ENCODE data around the gene CEP170B.

CEP170B gene

DNA sequence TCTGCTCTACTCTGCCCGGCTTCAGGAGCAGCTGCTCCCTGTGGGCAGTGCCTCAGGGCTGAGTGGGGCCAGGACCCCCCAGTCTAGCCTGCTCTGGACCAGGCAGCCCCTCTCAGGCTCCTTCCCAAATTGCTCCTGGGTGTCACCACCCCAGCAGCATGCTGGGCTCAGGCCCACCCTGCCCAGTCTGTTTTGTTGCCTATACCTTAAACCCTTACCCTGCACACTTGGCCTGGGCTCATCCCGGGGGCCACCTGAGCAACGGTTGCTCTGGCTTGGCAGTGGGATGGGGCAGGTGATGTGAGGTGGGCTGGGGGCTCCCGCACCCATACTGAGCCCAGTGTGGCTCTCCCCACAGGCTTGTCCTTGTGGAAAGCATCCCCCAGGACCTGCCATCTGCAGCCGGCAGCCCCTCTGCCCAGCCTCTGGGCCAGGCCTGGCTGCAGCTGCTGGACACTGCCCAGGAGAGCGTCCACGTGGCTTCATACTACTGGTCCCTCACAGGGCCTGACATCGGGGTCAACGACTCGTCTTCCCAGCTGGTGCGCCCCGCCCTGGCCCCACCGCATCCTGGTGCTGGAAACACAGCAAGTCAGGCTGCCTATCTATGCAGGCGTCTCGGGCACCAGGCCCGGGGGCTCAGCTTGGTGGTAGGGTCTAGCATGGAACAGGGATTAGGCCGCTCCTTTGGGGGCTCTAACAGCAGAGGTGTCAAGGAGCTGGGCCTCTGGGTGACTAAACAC, 63.5 kb downstream of the CEP170B start:
- Histone ChIP-seq H3K27me3 (ENCODE audit: control insufficient read depth, insufficient read depth, low read length) (no peaks in the 10 kb centered on the region), H3K4me1 (ENCODE audit: control insufficient read depth, insufficient read depth, low read length) (no peaks in the 10 kb centered on the region), H3K9ac (ENCODE audit: low read length) (no peak overlapping the region), H3K27ac (ENCODE audit: low read depth, low read length) (no peak overlapping the region), H3K36me3 (ENCODE audit: control insufficient read depth, insufficient read depth, low read length) (no peaks in the 10 kb centered on the region), H3K4me3 (ENCODE audit: low read length) (no peak overlapping the region)

- Histone ChIP-seq H3K27ac (ENCODE audit: low read depth, low read length) (no peak overlapping the region), H3K4me1 (ENCODE audit: control insufficient read depth, insufficient read depth, low read length) (no peaks in the 10 kb centered on the region), H3K36me3 (ENCODE audit: control insufficient read depth, insufficient read depth, low read length) (no peaks in the 10 kb centered on the region), H3K9ac (ENCODE audit: low read length) (no peak overlapping the region), H3K4me3 (ENCODE audit: low read length) (no peak overlapping the region), H3K27me3 (ENCODE audit: control insufficient read depth, insufficient read depth, low read length) (peaks cover 4% of the 10 kb centered on the region)
Observed at GRCh38 chr14:104929268-104930230, 64.5 kb downstream of the CEP170B start.

GRCh38 chr14:104930526-104931303, 65.6 kb downstream of the CEP170B start:
- Histone ChIP-seq H3K4me1 (ENCODE audit: control insufficient read depth, insufficient read depth, low read length) (no peaks in the 10 kb centered on the region), H3K36me3 (ENCODE audit: control insufficient read depth, insufficient read depth, low read length) (no peaks in the 10 kb centered on the region), H3K4me3 (ENCODE audit: low read length) (no peak overlapping the region), H3K9ac (ENCODE audit: low read length) (no peak overlapping the region), H3K27ac (ENCODE audit: low read depth, low read length) (no peak overlapping the region), H3K27me3 (ENCODE audit: control insufficient read depth, insufficient read depth, low read length) (peaks cover 4% of the 10 kb centered on the region)

- Histone ChIP-seq H3K4me3 (ENCODE audit: low read length) (no peak overlapping the region), H3K36me3 (ENCODE audit: control insufficient read depth, insufficient read depth, low read length) (no peaks in the 10 kb centered on the region), H3K27me3 (ENCODE audit: control insufficient read depth, insufficient read depth, low read length) (peaks cover 4% of the 10 kb centered on the region), H3K27ac (ENCODE audit: low read depth, low read length) (no peak overlapping the region), H3K9ac (ENCODE audit: low read length) (no peak overlapping the region), H3K4me1 (ENCODE audit: control insufficient read depth, insufficient read depth, low read length) (no peaks in the 10 kb centered on the region)
Observed at GRCh38 chr14:104931304-104931770, 66.3 kb downstream of the CEP170B start.

- Histone ChIP-seq H3K4me1 (ENCODE audit: control insufficient read depth, insufficient read depth, low read length) (no peaks in the 10 kb centered on the region), H3K27me3 (ENCODE audit: control insufficient read depth, insufficient read depth, low read length) (peaks cover 4% of the 10 kb centered on the region), H3K27ac (ENCODE audit: low read depth, low read length) (peak overlapping the region; percentile 15), H3K9ac (ENCODE audit: low read length) (no peak overlapping the region), H3K36me3 (ENCODE audit: control insufficient read depth, insufficient read depth, low read length) (no peaks in the 10 kb centered on the region), H3K4me3 (ENCODE audit: low read length) (peak overlapping the region; percentile 5)
Observed at GRCh38 chr14:104931771-104932675, 67.0 kb downstream of the CEP170B start.

DNA sequence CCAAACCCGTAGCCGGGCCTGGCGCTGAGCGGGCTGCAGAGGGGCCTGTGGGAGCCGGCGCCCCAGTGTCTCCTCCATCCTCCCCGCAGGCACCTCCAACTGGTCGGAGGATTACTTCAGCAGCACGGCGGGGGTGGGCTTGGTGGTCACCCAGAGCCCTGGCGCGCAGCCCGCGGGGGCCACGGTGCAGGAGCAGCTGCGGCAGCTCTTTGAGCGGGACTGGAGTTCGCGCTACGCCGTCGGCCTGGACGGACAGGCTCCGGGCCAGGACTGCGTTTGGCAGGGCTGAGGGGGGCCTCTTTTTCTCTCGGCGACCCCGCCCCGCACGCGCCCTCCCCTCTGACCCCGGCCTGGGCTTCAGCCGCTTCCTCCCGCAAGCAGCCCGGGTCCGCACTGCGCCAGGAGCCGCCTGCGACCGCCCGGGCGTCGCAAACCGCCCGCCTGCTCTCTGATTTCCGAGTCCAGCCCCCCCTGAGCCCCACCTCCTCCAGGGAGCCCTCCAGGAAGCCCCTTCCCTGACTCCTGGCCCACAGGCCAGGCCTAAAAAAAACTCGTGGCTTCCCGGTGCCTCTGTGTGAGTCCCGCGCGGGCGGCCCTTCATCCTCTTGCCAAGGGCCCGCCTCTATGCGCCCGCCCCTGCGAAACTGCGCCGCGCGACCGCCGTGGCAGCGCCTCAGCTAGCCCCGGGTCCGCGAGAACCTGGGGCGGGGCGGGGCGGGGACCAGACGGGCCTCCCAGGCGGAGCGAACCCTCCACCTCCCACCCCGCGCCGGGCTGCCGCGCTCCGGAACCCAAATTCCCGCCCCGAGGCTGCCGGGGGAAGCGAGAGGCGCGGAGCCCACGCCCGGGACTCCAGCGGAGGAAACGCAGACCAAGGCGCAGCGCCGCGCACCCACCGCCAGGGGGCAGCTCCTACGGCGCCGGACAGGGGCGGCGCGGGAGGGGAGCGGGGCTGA, 67.9 kb downstream of the CEP170B start:
- Histone ChIP-seq H3K4me1 (ENCODE audit: control insufficient read depth, insufficient read depth, low read length) (no peaks in the 10 kb centered on the region), H3K4me3 (ENCODE audit: low read length) (peak overlapping the region; percentile 55), H3K27ac (ENCODE audit: low read depth, low read length) (peak overlapping the region; percentile 24), H3K27me3 (ENCODE audit: control insufficient read depth, insufficient read depth, low read length) (peaks cover 4% of the 10 kb centered on the region), H3K9ac (ENCODE audit: low read length) (no peak overlapping the region), H3K36me3 (ENCODE audit: control insufficient read depth, insufficient read depth, low read length) (no peaks in the 10 kb centered on the region)

- Histone ChIP-seq H3K9ac (ENCODE audit: low read length) (no peak overlapping the region), H3K36me3 (ENCODE audit: control insufficient read depth, insufficient read depth, low read length) (peaks cover 2% of the 10 kb centered on the region), H3K4me1 (ENCODE audit: control insufficient read depth, insufficient read depth, low read length) (no peaks in the 10 kb centered on the region), H3K4me3 (ENCODE audit: low read length) (no peak overlapping the region), H3K27ac (ENCODE audit: low read depth, low read length) (no peak overlapping the region), H3K27me3 (ENCODE audit: control insufficient read depth, insufficient read depth, low read length) (peaks cover 4% of the 10 kb centered on the region)
Observed at GRCh38 chr14:104933746-104934733, 69.0 kb downstream of the CEP170B start.

GRCh38 chr14:104935026-104935650, 70.1 kb downstream of the CEP170B start:
- H3K27ac ChIP-seq (ENCODE audit: low read depth, low read length), result no peak overlapping the region
- no peaks in the 10 kb centered on the region for H3K4me1 ChIP-seq (ENCODE audit: control insufficient read depth, insufficient read depth, low read length)
- no peak overlapping the region for H3K4me3 ChIP-seq (ENCODE audit: low read length)
- peaks cover 6% of the 10 kb centered on the region for H3K27me3 ChIP-seq (ENCODE audit: control insufficient read depth, insufficient read depth, low read length)
- H3K9ac ChIP-seq (ENCODE audit: low read length), result no peak overlapping the region
- H3K36me3 ChIP-seq (ENCODE audit: control insufficient read depth, insufficient read depth, low read length), result peaks cover 5% of the 10 kb centered on the region

DNA sequence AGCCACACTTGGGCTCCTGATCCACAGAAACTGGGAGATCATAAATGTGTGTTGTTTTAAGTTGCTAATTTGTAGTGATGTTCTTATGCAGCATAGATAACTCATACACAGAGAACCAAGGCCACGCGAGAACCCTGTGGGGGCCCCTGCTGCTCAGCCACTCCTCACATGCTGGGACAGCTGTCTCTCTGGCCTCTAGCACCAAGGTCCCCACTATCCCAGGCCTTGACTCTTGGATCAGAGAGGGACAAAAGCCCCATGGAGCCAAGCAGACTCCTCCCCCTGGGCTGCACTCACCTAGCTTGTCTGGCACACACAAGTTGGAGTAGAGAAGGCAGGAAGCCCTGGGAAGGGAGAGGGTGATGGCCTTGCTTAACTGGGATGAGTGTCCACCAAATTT, 70.9 kb downstream of the CEP170B start:
- Histone ChIP-seq H3K4me3 (ENCODE audit: low read length) (no peak overlapping the region), H3K27ac (ENCODE audit: low read depth, low read length) (no peak overlapping the region), H3K27me3 (ENCODE audit: control insufficient read depth, insufficient read depth, low read length) (peaks cover 6% of the 10 kb centered on the region), H3K4me1 (ENCODE audit: control insufficient read depth, insufficient read depth, low read length) (no peaks in the 10 kb centered on the region), H3K36me3 (ENCODE audit: control insufficient read depth, insufficient read depth, low read length) (peaks cover 11% of the 10 kb centered on the region), H3K9ac (ENCODE audit: low read length) (no peak overlapping the region)
